Measurements from ENCODE around the gene LRRC2.
"Not testable (repeated sequence)": the region's sequence is repeated elsewhere in the genome, so short reads cannot be mapped to it uniquely, and the experiment has no call there.

The LRRC2 gene

GRCh38 chr3:46594723-46595122, 28.6 kb upstream of the LRRC2 start:
- no peaks in the 10 kb centered on the region for H3K9me3 ChIP-seq (replicated peaks; ENCODE audit: insufficient read depth, low read length)
- H3K4me2 ChIP-seq (ENCODE audit: low read depth, low read length): no peak overlapping the region
- no peaks in the 10 kb centered on the region for H3K79me2 ChIP-seq (ENCODE audit: low read length)
- no peaks in the 10 kb centered on the region for H3K9me2 ChIP-seq (replicated peaks; ENCODE audit: insufficient read depth, low read length)
- H3K27ac ChIP-seq (ENCODE audit: low read length): no peak overlapping the region
- no peaks in the 10 kb centered on the region for H3F3A ChIP-seq (ENCODE audit: insufficient read depth, low read length)
- no peaks in the 10 kb centered on the region for H3K27me3 ChIP-seq (replicated peaks; ENCODE audit: insufficient read depth, low read length)
- no peaks in the 10 kb centered on the region for H4K20me1 ChIP-seq (ENCODE audit: insufficient read depth, low read length)
- TF ChIP-seq EZH2phosphoT487 (IDR thresholded peaks at IDR 0.05; ENCODE audit: low read length): no peak
- H3K4me1 ChIP-seq (ENCODE audit: low read length): no peaks in the 10 kb centered on the region
- no peak overlapping the region for H3K9ac ChIP-seq (ENCODE audit: low read length)
- no peak overlapping the region for H2AFZ ChIP-seq (ENCODE audit: low read length)
- DNase-seq: no peak
- no peak overlapping the region for H3K4me3 ChIP-seq (ENCODE audit: low read length)
- no peaks in the 10 kb centered on the region for H3K36me3 ChIP-seq (replicated peaks; ENCODE audit: insufficient read depth, low read length)

DNA sequence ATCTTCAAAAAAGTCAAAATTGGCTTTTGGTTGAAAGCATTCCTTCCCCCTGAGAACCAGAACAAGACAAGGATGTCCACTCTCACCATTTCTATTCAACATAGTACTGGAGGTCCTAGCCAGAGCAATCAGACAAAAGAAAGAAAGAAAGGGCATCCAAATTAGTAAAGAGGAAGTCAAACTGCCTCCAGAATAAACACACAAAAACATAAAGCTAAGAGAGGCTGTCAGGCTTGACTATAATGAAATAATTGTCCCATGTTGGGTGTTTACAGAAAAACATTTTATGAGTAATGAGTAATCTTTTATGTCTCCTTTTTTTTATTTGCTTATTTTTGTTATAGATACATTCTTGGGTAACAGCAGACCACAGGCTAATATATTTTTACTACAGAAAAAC, 27.9 kb upstream of the LRRC2 start:
- Histone ChIP-seq H3K27me3 (replicated peaks; ENCODE audit: insufficient read depth, low read length) (no peaks in the 10 kb centered on the region), H3K9me2 (replicated peaks; ENCODE audit: insufficient read depth, low read length) (no peaks in the 10 kb centered on the region), H3K4me3 (ENCODE audit: low read length) (no peak overlapping the region), H4K20me1 (ENCODE audit: insufficient read depth, low read length) (no peaks in the 10 kb centered on the region), H3K4me1 (ENCODE audit: low read length) (no peaks in the 10 kb centered on the region), H3K9me3 (replicated peaks; ENCODE audit: insufficient read depth, low read length) (no peaks in the 10 kb centered on the region), H3K4me2 (ENCODE audit: low read depth, low read length) (no peak overlapping the region), H2AFZ (ENCODE audit: low read length) (no peak overlapping the region), H3K79me2 (ENCODE audit: low read length) (no peaks in the 10 kb centered on the region), H3K9ac (ENCODE audit: low read length) (no peak overlapping the region), H3K27ac (ENCODE audit: low read length) (no peak overlapping the region), H3F3A (ENCODE audit: insufficient read depth, low read length) (no peaks in the 10 kb centered on the region), H3K36me3 (replicated peaks; ENCODE audit: insufficient read depth, low read length) (no peaks in the 10 kb centered on the region)
- TF ChIP-seq, protein P1, sequence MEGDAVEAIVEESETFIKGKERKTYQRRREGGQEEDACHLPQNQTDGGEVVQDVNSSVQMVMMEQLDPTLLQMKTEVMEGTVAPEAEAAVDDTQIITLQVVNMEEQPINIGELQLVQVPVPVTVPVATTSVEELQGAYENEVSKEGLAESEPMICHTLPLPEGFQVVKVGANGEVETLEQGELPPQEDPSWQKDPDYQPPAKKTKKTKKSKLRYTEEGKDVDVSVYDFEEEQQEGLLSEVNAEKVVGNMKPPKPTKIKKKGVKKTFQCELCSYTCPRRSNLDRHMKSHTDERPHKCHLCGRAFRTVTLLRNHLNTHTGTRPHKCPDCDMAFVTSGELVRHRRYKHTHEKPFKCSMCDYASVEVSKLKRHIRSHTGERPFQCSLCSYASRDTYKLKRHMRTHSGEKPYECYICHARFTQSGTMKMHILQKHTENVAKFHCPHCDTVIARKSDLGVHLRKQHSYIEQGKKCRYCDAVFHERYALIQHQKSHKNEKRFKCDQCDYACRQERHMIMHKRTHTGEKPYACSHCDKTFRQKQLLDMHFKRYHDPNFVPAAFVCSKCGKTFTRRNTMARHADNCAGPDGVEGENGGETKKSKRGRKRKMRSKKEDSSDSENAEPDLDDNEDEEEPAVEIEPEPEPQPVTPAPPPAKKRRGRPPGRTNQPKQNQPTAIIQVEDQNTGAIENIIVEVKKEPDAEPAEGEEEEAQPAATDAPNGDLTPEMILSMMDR (IDR thresholded peaks at IDR 0.05; ENCODE audit: low read length): no peak
- TF ChIP-seq EZH2phosphoT487 (IDR thresholded peaks at IDR 0.05; ENCODE audit: low read length) (no peak), EZH2 (optimal IDR thresholded peaks at IDR 0.05; ENCODE audit: low read depth, low read length) (no peak)
- no peak for DNase-seq

DNA sequence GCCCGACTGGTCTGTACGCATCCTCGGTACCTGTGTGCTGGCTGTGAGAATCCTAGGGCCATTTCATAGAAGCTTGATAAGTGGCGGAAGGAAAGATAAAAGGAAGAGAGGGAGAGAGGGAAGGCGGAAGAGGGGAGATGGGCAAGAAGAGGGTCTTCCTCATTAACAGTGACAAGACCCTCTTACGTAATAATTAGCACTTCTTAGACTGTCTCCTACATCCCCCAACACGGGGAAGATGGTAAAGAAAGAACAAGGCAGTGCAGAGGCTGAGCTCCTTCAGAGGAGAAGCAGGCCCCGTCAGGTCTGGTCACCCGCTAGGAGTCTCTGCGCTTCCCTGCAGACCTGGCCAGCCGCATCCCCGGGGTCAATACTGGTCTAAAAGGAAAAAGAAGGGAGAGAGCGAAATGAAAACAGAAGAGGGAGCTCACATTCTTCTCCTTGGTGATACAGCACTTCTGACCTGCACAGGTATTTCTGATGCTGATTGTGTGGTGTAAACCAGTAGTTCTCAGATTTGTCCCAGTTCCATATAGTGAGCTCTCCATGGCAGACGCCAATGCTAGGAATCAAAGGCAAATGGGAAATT, 27.3 kb upstream of the LRRC2 start:
- DNase-seq: no peak
- H3K4me1 ChIP-seq (ENCODE audit: low read length): no peaks in the 10 kb centered on the region
- no peaks in the 10 kb centered on the region for H3K9me3 ChIP-seq (replicated peaks; ENCODE audit: insufficient read depth, low read length)
- no peak overlapping the region for H3K4me2 ChIP-seq (ENCODE audit: low read depth, low read length)
- no peaks in the 10 kb centered on the region for H3K36me3 ChIP-seq (replicated peaks; ENCODE audit: insufficient read depth, low read length)
- H3K79me2 ChIP-seq (ENCODE audit: low read length): no peaks in the 10 kb centered on the region
- H4K20me1 ChIP-seq (ENCODE audit: insufficient read depth, low read length): no peaks in the 10 kb centered on the region
- no peaks in the 10 kb centered on the region for H3K27me3 ChIP-seq (replicated peaks; ENCODE audit: insufficient read depth, low read length)
- TF ChIP-seq, protein P1 (IDR thresholded peaks at IDR 0.05; ENCODE audit: low read length): no peak
- no peak for TF ChIP-seq EZH2 (optimal IDR thresholded peaks at IDR 0.05; ENCODE audit: low read depth, low read length)
- TF ChIP-seq EZH2phosphoT487 (IDR thresholded peaks at IDR 0.05; ENCODE audit: low read length): no peak
- H3K27ac ChIP-seq (ENCODE audit: low read length): no peak overlapping the region
- H3K9ac ChIP-seq (ENCODE audit: low read length): no peak overlapping the region
- no peak overlapping the region for H3K4me3 ChIP-seq (ENCODE audit: low read length)
- no peaks in the 10 kb centered on the region for H3K9me2 ChIP-seq (replicated peaks; ENCODE audit: insufficient read depth, low read length)
- H2AFZ ChIP-seq (ENCODE audit: low read length): no peak overlapping the region
- no peaks in the 10 kb centered on the region for H3F3A ChIP-seq (ENCODE audit: insufficient read depth, low read length)

DNA sequence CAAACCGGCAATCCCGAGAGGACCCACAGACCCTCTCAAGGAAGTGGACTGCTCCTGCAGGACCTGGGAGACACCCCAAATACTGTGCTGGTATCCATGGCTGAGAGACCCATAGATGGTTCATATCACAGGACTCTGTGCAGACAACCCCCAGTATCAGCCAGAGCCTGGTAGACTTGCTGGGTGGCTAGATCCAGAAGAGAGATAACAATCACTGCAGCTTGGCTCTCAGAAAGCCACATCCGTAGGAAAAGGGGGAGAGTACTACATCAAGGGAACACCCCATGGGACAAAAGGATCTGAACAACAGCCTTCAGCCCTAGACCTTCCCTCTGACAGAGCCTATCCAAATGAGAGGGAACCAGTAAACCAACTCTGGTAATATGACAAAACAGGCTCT, 21.2 kb upstream of the LRRC2 start:
- not testable (repeated sequence) for H2AFZ ChIP-seq (ENCODE audit: low read length); DNase-seq; H3K79me2 ChIP-seq (ENCODE audit: low read length); H3K36me3 ChIP-seq (replicated peaks; ENCODE audit: insufficient read depth, low read length); H3K9me2 ChIP-seq (replicated peaks; ENCODE audit: insufficient read depth, low read length); H3K4me3 ChIP-seq (ENCODE audit: low read length); H3K27ac ChIP-seq (ENCODE audit: low read length); H3K9me3 ChIP-seq (replicated peaks; ENCODE audit: insufficient read depth, low read length); H3F3A ChIP-seq (ENCODE audit: insufficient read depth, low read length); H3K4me2 ChIP-seq (ENCODE audit: low read depth, low read length); H3K4me1 ChIP-seq (ENCODE audit: low read length); H3K9ac ChIP-seq (ENCODE audit: low read length); H4K20me1 ChIP-seq (ENCODE audit: insufficient read depth, low read length); H3K27me3 ChIP-seq (replicated peaks; ENCODE audit: insufficient read depth, low read length)
